ENCODE measurements around the gene CDC42BPG. TPM values are rescaled to one million over a fixed set of nuclear protein-coding genes. Genes with fewer than 3 reads are reported as not detected.

Gene CDC42BPG
- total RNA-seq, 1 donor from 2014 or later = 0.42 TPM

DNA sequence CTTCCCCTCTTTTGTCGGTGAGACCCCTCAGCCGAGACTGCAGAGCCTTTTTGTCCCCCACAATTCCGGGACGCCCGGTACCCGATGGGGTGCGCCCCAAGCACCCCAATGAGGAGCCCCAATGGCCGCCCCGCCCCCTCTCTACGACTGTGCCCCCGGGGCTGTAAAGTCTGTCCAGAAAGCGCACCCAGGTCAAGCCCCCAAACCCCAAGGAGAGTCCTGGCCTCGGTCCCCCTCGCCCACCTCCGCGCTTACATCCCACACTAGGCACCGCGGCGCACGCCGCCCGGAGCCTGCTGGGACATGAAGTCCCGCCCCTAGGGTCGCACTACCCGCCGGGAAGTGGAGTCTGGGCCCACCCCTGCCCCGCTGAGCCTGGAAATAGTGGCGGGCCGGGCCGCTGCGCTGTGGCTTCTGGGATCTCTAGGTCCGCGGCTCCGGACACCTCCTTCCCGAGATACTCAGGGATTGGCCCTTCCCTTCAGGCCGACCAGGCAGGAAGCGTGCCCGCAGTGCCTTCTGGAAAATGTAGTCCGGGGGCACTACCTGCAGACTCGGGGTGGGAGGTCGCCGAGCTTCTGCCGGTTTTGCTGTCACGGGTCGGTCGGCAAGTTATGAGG, 34.1 kb downstream of the CDC42BPG start, which contains the start of gene MEN1:
MEN1 (minus strand) TSS at position 281 of the 620 bp plus-strand sequence. CDS start 442 bp downstream, outside the sequence.
- intact Hi-C loops (cut with micrococcal nuclease) = loop anchor here (1.0 to 5.0 kb wide), 9 partner anchors 8 to 764 kb away; partner anchors contain the start of genes ATG2A, CDC42BPG, EHD1 and POLA2

DNA sequence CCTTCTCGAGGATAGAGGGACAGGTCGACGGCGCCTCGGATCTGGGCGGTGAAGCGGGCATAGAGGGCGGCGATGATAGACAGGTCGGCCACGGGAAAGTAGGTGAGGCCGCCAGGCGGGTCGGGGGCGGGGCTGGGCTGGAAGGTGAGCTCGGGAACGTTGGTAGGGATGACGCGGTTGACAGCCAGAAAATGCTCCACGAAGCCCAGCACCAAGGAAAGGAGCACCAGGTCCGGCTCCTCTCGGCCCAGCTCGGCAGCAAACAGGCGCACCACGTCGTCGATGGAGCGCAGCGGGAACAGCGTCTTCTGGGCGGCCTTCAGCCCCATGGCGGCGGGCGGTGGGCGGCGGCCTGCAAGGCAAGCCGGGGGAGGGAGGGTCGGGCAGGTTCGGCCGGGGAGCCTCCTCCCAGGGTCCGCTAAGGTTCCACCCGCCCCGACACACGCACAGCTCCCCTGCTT, 34.6 kb downstream of the CDC42BPG start:
- intact Hi-C loops (cut with micrococcal nuclease) = loop anchor here (1.0 to 5.0 kb wide), 9 partner anchors 8 to 764 kb away; partner anchors contain the start of genes ATG2A, CDC42BPG, EHD1 and POLA2

DNA sequence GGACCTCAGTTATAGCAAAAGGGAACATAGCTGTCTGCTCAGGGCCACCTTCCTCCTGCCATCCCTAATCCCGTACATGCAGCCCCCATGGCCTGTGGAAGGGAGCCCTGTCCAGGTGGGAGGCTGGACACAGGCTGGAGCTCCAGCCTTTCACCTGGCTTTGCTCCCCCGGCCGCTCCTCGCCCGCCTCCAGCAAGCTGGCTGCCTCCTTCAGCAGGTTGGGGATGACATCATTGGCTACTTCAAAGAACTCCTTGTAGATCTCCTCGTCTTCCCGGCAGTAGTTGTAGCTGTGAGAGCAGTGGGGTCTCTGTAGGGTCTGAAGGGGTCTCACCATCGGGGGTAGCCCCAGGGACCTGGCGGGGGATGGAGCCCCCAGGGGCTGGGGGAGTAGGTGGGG, 39.0 kb downstream of the CDC42BPG start:
- intact Hi-C loops (cut with micrococcal nuclease) = no loop called here

DNA sequence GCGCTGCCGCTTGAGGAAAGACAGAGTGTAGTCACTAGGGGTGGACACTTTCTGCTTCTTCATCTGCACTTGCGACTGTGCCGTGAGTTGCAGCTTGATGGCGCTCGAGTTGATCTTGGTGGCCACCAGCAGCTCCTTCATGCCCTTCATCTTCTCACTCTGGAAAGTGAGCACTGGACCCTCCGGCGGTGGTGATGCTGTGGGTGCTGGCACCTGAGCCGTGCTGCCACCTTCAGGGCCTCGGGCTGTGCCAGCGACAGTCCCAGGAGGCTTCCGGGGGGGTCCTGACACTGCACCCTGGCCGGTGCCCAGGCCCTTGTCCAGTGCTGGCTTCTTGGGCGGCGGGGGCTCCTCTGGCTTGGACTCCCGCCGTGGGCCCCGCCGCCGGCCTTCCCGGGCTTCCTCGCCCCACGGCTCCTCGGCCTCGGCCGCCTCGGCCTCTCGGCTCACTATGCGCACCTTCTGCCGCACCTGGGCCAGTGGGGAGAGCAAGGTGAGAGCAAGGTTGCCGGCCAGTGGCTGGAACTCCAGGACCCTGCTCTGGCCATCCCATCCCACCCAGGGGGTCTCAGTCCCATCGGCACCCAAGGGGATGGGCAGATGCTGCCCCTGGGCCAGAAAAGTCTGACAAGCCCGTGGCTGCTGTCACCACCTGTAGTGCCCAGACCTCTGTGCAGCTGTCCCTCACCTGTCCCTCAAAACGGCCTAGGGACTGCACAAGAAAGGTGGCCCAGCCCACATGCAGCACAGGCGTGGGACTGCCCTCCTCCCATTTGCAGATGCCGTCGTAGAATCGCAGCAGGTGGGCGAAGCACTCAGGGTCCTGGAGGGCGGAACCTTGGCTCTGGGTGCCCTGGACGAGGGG, 39.9 kb downstream of the CDC42BPG start:
- intact Hi-C loops (cut with micrococcal nuclease) = loop anchor here (5.0 kb wide), 1 partner anchor 223 kb away; the partner anchor contains the start of gene SNX15

DNA sequence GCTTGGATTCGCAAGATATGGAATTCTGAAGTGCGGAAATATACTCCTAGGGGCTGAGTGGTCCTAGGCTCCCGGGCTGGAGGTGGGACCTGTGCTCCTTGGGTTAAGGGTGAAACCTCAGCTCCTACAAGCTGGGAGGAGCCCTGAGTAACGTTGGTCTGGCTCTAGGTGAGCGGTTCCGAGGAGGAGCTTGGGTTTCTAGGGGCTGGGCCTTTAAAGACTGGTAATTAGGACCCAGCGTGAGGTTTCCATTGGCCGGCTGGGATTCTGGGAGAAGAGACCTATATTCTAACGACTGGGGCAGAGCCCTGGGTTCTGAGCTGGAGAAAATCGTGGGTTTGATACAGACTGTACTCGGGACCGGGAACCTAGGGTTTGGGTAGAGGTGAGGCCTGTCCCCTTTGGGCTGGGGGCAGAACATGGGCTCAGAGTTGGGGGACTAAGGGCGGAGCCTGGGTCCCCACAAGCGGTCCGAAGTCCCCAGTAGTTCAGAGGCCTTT, 40.6 kb downstream of the CDC42BPG start:
- intact Hi-C loops (cut with micrococcal nuclease) = loop anchor here (1.0 to 5.0 kb wide), 5 partner anchors 26 to 223 kb away; partner anchors contain the start of genes ATG2A, PPP2R5B, RASGRP2 and SF1

DNA sequence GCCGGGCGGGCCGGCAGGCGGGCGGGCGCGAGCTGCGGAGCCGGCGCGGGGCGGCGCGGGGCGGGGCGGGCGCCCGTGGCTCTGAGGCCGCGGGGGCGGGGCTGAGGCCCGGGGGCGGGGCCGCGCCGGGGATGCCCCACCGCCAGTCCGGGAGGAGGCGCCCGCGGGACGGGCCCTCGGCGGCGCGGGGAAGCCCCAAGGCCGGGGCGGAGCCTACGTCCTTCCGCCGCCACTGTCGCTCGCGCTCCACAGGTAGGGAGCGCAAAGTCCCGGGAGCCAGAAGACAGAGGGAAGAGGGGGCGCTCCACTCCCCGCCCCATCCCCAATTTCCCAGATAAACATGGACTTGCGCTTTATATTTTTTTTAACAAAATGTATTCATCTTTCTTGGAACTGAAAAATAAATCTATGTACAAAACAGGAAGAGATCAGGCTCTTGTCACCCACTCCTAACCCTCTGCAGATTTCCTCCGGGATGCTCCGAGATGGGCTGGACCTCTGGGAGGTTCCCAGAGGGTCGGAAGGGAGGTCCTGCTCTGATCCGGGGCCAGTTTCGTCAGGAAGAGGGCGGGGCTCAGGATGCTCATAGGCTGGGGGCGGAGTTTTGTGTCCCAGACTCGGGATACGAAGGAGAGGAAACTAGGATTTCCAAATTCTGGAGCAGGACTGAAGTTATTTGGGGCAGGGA, 41.2 kb downstream of the CDC42BPG start, which contains the start of gene MAP4K2:
MAP4K2 (minus strand) TSS at position 57 of the 688 bp plus-strand sequence. CDS start 65 bp downstream, outside the sequence.
- intact Hi-C loops (cut with micrococcal nuclease) = loop anchor here (1.0 to 5.0 kb wide), 5 partner anchors 25 to 224 kb away; partner anchors contain the start of genes ATG2A, PPP2R5B, RASGRP2 and SF1

DNA sequence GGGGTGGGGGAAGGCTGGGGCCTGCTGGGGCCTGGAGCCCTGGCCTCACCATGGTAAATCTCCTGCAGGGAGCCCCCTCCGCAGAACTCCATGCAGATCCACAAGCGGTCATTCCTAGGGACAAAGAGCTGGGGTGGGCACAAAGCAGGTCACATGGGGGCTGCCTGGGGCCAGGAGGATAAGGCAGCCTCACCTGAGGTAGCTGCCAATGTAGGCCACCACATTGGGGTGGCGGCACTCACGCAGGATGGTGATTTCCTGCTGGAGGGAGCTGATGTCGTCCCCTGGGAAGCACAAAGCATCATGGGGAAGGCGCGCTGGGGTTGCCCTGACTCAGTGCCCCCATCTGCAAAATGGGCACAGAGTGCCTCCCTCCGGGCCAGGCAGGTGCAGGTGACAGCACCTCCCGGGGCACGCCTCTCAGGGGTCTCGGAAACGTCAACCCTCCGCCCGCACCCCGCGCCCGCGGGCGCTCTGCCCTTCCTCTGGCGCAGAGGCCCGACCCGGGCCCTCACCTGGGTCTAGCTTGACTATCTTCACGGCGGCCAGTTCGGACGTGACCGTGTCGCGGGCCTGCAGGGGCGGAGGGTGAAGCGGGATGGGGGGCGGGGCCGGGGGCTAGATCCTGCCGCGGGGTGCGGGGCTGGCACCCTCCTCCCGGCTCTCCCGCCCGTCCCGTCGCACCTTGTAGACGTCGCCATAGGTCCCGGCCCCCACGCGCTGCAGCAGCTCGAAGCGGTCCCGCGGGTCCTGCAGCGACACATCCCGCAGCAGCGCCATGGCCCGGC, 41.9 kb downstream of the CDC42BPG start:
- intact Hi-C loops (cut with micrococcal nuclease) = loop anchor here (1.0 to 5.0 kb wide), 7 partner anchors 8 to 333 kb away; partner anchors contain the start of genes ATG2A, MEN1, PPP2R5B and RASGRP2

DNA sequence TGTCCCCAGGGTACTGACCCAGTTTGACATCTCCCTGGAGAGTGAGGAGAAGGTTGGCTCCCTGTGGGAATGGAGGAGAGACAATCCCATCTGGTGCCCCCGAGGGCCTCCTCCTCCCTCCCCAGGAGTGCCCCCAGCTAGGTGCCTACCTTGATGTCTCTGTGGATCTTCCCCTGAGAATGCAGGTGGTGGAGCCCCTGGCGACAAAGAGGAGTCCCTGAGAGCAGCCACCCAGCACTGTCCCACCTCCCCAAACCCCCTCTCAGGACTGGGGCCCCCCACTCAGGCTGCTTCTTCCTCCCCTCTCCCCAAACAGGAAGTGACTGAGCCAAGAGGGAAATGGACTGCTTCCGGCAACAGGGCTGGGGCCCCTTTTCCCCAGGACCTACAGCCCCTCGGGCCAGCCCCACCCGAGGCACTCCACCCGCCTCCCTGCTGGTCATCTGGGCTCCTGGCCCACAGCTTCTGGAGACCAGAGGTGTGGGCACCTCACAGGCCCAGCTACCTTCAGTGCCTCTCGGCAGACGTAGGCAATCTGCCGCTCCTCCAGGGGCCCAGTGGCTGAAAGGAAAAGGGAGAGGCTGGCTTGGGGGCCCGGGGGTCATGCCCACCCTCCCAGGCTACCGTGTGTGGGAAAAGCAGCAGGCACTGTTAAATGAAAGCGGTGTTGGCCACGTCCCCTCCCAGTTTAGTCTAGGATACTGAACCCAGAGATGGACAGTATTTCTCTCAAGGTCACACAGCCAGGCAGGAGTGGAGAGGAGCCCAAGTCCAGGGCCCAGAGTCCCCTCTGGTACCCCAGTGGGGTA, 42.7 kb downstream of the CDC42BPG start:
- intact Hi-C loops (cut with micrococcal nuclease) = loop anchor here (1.0 to 5.0 kb wide), 4 partner anchors 9 to 334 kb away; partner anchors contain the start of genes MEN1, RASGRP2 and SNX15

DNA sequence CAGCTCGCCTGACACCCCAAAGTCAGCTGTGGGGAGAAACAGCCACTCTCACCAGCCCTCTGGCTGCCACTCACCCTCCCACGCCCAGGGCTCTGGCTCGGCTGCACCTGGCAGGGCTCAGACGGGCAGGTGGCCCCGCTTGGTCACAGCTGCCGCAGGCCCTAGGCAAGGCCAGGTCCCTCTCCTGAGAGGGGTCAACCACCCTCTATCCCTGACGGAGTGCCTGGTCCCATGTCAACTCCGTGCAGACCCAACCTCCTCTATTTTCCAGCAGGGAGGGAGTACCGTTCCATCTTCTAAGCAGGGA, 43.3 kb downstream of the CDC42BPG start:
- intact Hi-C loops (cut with micrococcal nuclease) = loop anchor here (5.0 kb wide), 1 partner anchor 226 kb away; the partner anchor contains the start of gene SNX15

DNA sequence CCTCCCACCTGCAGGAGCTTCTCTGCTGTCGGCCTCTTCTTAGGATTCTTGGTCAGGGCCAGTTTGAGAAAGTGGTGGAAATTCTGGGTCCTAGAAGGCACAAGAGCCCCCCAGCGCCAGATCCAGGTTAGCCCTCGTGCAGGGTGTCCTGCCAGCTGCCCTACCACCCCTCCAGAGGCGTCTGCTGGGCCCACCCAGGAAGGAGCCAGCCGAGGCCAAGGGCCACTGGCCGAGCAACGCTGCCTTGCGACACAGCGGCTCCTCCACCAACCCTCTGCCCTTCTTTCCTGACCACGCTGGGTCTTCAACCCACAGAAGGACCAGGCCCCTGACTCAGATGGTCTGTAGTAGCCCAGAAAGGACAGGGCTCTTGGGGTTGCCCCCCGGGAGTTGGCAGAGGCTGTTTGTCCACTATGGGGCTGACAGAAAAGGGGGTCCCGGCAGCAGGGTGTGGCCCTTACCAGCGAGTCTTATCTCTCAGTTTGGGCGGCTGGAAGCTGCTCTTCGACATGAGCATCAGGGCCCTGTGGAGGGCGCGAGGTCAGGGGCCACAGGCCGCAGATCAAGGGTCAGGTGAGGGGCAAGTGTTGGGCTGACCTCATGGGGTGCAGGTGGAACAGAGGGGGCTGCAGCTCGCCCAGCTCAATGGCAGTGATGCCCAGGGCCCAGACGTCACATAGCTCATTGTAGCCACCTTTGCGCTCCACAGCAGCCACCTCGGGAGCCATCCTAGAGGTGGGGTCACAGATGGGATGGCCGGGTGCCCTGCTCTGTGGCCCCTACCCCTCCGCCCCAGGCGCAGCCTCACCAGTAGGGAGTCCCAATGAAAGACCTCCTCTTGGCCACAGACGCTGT, 43.9 kb downstream of the CDC42BPG start:
- intact Hi-C loops (cut with micrococcal nuclease) = loop anchor here (5.0 kb wide), 1 partner anchor 227 kb away; the partner anchor contains the start of gene SNX15

DNA sequence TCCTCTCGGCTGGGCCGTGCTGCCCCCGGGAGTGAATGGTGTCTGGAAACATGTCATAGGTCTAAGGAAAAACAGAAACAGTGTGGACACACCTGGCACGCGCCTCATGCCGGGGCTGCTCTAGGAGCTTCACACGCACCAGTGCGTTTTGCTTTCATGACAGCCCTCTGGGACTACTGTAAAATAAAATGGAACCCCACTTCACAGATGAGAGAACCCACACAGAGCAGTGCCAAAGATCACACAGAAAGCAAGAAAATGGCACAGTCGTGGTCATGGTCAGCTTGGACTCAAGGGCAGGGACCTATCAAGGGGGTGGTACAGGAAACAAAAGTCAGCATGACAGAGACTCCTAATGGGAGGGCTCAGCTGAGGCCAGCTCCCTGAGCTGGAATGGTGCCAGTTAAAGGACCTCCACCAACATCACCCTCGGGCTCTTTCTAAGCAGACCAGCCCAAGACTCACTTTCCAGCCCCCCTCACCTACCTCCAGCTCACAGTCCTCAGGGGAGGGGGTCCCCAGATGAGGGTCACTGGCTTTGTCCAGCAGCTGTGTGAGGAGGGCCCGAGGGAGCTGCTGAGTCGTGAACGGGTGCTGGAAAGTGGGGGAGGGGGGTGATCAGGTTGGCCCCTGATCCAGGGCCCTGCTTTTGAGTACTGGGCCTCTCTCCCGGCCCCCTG, 44.7 kb downstream of the CDC42BPG start:
- intact Hi-C loops (cut with micrococcal nuclease) = loop anchor here (5.0 kb wide), 1 partner anchor 228 kb away; the partner anchor contains the start of gene SNX15

DNA sequence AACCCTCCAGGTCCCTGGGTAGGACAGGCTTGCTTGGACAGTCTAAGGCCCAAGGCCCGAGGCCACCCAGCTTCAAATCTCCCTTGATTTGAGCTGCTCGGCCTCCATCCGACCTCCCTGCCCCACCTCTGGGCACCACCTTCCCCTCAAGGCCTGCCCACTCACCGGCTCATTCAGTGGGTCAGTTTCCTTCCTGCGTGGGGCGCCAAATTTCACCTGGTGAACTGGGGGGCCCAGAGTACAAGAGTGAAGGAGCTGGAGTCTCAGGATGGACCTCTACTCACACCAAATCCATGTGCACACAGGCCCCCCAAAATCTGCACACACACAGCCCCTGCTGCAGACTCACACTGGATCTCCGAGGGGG, 45.2 kb downstream of the CDC42BPG start:
- intact Hi-C loops (cut with micrococcal nuclease) = no loop called here

DNA sequence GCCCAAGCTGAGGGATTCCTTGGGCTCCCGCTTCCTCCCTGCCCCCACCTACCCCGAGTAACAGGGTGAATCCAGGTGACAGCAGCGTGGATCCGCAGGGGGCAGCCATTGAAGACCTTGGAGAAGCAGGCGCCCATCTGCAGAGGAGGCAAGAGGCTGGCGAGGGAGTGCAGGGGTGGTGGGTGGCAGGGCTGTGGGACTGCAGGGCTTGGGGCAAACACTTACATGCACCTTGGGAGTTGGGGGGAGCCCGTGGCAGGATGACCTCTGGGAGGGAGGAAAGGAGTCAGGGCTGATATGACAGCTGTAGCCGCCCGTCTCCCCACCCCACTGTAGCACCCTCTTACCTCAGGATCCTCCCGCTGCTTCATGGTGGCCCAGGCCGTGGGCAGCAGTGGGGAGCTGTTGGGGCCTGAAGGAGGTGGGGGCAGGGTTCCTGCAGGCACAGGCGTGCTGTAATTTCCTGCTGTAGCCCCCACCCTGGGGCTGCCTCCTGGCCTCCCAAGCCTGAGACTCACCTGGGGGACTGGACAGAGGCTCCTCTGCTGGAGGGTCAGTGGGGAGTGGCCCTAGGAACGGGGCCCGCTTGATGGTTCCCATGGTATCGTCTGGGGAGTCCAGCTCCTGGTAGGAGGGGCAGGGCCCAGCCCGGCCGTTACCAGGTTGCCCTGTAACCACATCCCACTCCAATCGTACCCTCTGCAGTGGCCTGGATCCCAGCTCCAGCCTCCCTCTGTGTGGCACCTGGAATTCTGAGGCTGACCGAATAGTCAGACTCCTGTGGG, 47.5 kb downstream of the CDC42BPG start:
- intact Hi-C loops (cut with micrococcal nuclease) = no loop called here

DNA sequence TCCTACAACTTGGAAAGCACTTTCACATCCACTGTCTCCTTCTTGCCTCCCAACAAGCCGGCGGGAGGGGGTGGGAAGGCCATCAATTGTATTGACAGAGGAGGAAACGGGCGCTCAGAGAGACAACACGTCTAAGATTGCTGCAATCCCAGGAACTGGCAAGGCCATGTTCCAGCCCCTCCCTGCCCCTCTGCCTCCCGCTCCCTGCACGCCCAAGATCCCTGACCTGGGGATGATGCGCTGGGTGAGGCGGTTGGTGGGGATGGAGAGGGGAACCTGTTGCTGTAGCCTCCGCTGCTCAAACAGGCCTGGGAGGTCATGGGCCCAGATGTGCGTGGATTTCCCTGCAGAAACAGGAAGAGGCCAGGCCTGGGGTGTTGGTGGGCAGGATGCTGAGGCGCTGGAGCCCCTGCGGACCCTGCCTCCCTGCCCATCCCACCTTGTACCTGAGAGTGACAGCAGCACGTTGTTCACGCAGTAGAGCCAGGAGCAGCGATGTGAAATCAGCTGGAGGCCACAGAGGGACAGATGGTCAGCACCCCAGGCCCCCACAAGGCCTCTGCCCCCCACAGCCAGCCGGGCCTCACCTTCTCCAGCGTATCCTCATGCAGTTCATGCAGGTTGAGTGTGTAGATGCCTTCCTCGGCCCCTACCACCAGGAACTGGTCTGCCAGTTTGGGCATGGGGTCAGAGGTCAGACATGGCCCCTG, 48.3 kb downstream of the CDC42BPG start:
- intact Hi-C loops (cut with micrococcal nuclease) = no loop called here

DNA sequence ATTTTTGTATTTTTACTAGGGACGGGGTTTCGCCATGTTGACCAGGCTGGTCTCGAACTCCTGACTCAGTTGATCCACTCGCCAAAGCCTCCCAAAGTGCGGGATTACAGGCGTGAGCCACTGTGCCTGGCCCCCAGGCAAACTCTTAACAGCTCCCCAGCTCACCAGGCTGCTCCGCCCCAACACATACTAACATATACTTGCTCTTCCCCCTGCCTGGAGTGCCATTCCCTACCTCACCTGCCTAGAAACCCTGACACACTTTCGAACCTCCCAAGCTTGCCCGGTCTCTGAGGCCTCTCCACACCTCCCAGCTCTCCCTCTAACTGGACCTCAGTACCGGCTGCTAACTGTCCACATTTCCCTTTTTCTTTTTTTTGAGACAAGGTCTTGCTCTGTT, 49.9 kb downstream of the CDC42BPG start:
- intact Hi-C loops (cut with micrococcal nuclease) = no loop called here
